ENCODE data around the gene RNF150. TPM values are rescaled to one million over a fixed set of nuclear protein-coding genes. Genes with fewer than 3 reads are reported as not detected.

The RNF150 gene
- total RNA-seq, 1 donor from 2014 or later = 5.8 TPM

- H3K27ac Mint-ChIP-seq (ENCODE audit: unreplicated experiment) = no peak overlapping the region
- TF ChIP-seq, protein P1, sequence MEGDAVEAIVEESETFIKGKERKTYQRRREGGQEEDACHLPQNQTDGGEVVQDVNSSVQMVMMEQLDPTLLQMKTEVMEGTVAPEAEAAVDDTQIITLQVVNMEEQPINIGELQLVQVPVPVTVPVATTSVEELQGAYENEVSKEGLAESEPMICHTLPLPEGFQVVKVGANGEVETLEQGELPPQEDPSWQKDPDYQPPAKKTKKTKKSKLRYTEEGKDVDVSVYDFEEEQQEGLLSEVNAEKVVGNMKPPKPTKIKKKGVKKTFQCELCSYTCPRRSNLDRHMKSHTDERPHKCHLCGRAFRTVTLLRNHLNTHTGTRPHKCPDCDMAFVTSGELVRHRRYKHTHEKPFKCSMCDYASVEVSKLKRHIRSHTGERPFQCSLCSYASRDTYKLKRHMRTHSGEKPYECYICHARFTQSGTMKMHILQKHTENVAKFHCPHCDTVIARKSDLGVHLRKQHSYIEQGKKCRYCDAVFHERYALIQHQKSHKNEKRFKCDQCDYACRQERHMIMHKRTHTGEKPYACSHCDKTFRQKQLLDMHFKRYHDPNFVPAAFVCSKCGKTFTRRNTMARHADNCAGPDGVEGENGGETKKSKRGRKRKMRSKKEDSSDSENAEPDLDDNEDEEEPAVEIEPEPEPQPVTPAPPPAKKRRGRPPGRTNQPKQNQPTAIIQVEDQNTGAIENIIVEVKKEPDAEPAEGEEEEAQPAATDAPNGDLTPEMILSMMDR (IDR thresholded peaks at IDR 0.05; ENCODE audit: unreplicated experiment) = no peak
- H3K4me1 Mint-ChIP-seq (ENCODE audit: unreplicated experiment) = peaks cover 20% of the 10 kb centered on the region
- H3K36me3 Mint-ChIP-seq (ENCODE audit: low read depth, unreplicated experiment) = no peaks in the 10 kb centered on the region
- H3K9me3 Mint-ChIP-seq (ENCODE audit: unreplicated experiment) = no peaks in the 10 kb centered on the region
- peaks cover 3% of the 10 kb centered on the region for H3K27me3 Mint-ChIP-seq (ENCODE audit: unreplicated experiment)
- DNase-seq (ENCODE audit: low spot score) = no peak
- H3K4me3 Mint-ChIP-seq (ENCODE audit: unreplicated experiment) = no peak overlapping the region
These were observed 266.7 kb downstream of the RNF150 start for GRCh38 chr4:140866492-140867005.

DNA sequence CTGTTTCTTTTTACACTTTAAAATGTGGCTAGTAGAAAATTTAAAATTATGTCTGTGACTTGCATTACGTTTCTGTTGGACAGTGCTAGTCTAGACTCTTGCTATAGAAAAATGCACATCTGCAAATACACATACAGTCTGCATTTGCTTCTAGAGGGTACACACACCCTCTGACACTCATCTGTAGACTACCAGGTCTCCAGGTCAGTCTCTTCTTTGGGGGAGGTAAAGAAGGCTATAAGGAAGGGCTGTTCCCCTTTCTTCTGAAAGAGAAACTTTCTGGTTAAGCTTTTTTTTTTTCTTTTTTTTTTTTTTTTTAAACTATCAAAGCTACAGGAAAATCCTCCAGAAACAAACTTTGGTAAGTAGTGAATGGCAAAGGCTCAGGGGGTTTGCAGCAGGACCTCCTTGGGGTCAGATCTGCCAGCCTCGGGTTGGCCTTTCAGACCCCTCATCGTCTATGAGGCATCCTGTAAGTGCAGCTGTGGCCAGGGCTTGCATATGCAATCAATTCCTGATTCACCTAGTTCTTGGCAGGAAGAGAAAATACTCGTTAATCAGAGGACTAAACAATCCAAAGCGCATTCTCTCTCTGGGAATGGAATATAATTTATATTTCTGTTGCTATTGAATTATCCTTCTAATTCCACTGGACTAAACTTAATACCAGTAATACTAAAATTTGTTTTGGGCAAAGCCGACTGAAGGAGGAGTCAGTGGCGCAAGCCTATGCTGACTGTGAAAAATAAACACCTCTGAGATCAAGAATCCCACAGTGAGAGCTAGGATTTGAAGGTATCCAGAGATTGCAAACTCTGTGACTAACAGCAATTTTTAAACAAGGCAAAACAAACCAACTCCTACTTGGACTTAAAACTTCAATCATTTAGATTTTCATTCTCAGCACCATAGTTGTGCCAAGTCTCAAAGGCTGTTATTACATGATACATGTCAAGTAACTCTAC is 267.7 kb downstream of the RNF150 start:
- H3K27ac Mint-ChIP-seq (ENCODE audit: unreplicated experiment) = no peak overlapping the region

DNA sequence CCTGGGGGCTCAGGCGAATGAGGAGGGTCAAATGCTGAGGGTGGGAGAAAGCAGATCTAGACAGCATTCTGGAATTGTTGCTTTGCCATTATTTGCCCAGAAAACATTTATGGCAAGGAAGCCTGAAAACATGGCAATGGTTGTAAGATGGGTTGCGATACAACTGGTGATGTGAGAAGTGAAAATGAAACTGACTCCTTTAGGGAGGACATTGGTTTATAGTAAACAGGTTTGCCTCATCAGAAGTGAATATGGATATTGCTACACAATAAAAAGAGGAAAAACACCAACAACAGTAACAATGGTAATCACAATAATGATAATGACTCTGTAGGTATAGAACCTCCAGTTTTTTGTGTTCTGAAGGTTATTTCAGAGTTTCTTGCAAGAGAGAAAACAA is 270.1 kb downstream of the RNF150 start:
- Mint-ChIP-seq H3K27ac (ENCODE audit: unreplicated experiment) (no peak overlapping the region), H3K36me3 (ENCODE audit: low read depth, unreplicated experiment) (no peaks in the 10 kb centered on the region), H3K9me3 (ENCODE audit: unreplicated experiment) (no peaks in the 10 kb centered on the region), H3K27me3 (ENCODE audit: unreplicated experiment) (no peaks in the 10 kb centered on the region), H3K4me3 (ENCODE audit: unreplicated experiment) (no peak overlapping the region), H3K4me1 (ENCODE audit: unreplicated experiment) (no peaks in the 10 kb centered on the region)
- no peak for DNase-seq (ENCODE audit: low spot score)
- TF ChIP-seq, protein P1 (IDR thresholded peaks at IDR 0.05; ENCODE audit: unreplicated experiment) = no peak

More for the DNA sequence above, 267.7 kb downstream of the RNF150 start:
- no peaks in the 10 kb centered on the region for H3K36me3 Mint-ChIP-seq (ENCODE audit: low read depth, unreplicated experiment)
- peaks cover 12% of the 10 kb centered on the region for H3K4me1 Mint-ChIP-seq (ENCODE audit: unreplicated experiment)
- peaks cover 3% of the 10 kb centered on the region for H3K27me3 Mint-ChIP-seq (ENCODE audit: unreplicated experiment)
- no peak for DNase-seq (ENCODE audit: low spot score)
- no peaks in the 10 kb centered on the region for H3K9me3 Mint-ChIP-seq (ENCODE audit: unreplicated experiment)
- H3K4me3 Mint-ChIP-seq (ENCODE audit: unreplicated experiment) = no peak overlapping the region
- TF ChIP-seq, protein P1 (IDR thresholded peaks at IDR 0.05; ENCODE audit: unreplicated experiment) = no peak

DNA sequence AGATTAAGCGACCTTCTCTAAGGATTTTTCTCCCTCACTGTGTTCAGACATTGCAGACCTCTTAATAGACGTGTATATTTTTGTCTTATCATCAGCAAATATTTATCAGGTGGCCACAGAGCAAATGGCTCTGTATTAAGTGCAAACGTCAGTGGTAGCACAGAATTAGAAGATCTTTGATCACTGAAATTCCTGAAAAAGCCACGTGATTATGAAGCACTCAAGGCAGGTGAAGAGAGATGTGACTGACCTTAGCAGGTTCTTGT is 271.2 kb downstream of the RNF150 start:
- Mint-ChIP-seq H3K27me3 (ENCODE audit: unreplicated experiment) (no peaks in the 10 kb centered on the region), H3K9me3 (ENCODE audit: unreplicated experiment) (no peaks in the 10 kb centered on the region), H3K4me1 (ENCODE audit: unreplicated experiment) (no peaks in the 10 kb centered on the region), H3K27ac (ENCODE audit: unreplicated experiment) (no peak overlapping the region), H3K4me3 (ENCODE audit: unreplicated experiment) (no peak overlapping the region), H3K36me3 (ENCODE audit: low read depth, unreplicated experiment) (no peaks in the 10 kb centered on the region)
- TF ChIP-seq, protein P1 (IDR thresholded peaks at IDR 0.05; ENCODE audit: unreplicated experiment) = no peak
- no peak for DNase-seq (ENCODE audit: low spot score)
